ENCODE data around the gene RASGRP4.

GRCh38 chr19:38457202-38457601 lies 31.2 kb upstream of the RASGRP4 start:
- no peak for TF ChIP-seq EZH2 (IDR thresholded peaks at IDR 0.05; ENCODE audit: low read length, unreplicated experiment)
- TF ChIP-seq, protein P1, sequence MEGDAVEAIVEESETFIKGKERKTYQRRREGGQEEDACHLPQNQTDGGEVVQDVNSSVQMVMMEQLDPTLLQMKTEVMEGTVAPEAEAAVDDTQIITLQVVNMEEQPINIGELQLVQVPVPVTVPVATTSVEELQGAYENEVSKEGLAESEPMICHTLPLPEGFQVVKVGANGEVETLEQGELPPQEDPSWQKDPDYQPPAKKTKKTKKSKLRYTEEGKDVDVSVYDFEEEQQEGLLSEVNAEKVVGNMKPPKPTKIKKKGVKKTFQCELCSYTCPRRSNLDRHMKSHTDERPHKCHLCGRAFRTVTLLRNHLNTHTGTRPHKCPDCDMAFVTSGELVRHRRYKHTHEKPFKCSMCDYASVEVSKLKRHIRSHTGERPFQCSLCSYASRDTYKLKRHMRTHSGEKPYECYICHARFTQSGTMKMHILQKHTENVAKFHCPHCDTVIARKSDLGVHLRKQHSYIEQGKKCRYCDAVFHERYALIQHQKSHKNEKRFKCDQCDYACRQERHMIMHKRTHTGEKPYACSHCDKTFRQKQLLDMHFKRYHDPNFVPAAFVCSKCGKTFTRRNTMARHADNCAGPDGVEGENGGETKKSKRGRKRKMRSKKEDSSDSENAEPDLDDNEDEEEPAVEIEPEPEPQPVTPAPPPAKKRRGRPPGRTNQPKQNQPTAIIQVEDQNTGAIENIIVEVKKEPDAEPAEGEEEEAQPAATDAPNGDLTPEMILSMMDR (conservative IDR thresholded peaks at IDR 0.05; ENCODE audit: low read depth, low read length) = no peak
- no peak for TF ChIP-seq EZH2phosphoT487 (IDR thresholded peaks at IDR 0.05; ENCODE audit: borderline replicate concordance, low read length)

Data from PC-3 (cell line).